ENCODE data around the gene TTN. TPM values are rescaled to one million over a fixed set of nuclear protein-coding genes. Genes with fewer than 3 reads are reported as not detected.

Gene TTN
- total RNA-seq, 6 donors from 2014 or later: 13.8 to 895 (median 119) TPM

DNA sequence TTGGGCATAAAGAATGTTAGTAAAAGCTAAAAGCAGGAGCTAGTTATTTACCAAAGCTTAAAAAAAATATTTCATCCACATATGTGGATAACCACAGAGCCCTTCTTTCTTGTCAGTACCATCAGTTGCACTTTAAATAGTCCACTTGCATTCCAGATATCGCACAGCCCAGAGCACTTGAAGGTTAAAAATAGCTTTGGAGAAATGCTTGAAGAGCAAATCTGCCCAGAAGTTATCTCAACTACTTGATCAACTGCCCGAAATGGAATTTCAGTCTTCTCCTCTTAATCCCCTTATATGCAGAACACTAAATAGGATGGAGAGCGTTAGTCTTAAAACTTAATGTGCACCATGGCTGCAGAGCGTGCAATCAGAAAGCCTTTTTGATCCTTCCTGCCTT is 178.6 kb downstream of the TTN start:
- DNase-seq: no peak
- TF ChIP-seq POLR2AphosphoS5 (IDR thresholded peaks at IDR 0.05): no peak
- no peak for TF ChIP-seq EP300 (IDR thresholded peaks at IDR 0.05)
- TF ChIP-seq POLR2A (IDR thresholded peaks at IDR 0.05): no peak
- TF ChIP-seq, protein P1, sequence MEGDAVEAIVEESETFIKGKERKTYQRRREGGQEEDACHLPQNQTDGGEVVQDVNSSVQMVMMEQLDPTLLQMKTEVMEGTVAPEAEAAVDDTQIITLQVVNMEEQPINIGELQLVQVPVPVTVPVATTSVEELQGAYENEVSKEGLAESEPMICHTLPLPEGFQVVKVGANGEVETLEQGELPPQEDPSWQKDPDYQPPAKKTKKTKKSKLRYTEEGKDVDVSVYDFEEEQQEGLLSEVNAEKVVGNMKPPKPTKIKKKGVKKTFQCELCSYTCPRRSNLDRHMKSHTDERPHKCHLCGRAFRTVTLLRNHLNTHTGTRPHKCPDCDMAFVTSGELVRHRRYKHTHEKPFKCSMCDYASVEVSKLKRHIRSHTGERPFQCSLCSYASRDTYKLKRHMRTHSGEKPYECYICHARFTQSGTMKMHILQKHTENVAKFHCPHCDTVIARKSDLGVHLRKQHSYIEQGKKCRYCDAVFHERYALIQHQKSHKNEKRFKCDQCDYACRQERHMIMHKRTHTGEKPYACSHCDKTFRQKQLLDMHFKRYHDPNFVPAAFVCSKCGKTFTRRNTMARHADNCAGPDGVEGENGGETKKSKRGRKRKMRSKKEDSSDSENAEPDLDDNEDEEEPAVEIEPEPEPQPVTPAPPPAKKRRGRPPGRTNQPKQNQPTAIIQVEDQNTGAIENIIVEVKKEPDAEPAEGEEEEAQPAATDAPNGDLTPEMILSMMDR (IDR thresholded peaks at IDR 0.05): no peak
- no peak overlapping the region for H3K27ac ChIP-seq

DNA sequence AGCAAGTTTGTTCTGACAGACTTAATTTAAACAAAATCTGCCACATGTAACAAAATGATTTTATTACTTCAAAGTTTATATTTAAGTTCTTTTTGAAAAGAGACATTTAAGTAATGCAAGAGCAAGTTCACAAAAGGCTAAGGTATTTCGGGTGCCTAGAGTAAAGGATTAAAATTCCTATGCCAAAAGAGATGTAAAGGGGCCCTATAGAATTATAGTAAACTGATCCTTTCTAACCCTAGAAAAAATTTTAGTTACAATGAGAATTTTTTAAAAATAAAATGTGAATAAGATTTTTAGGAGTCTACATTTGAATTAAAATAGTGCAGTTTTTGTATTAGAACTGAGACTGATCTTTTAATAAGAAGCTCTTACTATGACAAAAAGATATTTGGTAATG is 179.8 kb downstream of the TTN start:
- DNase-seq (no peak), ATAC-seq (ENCODE audit: low FRiP score in 2 of 2) (no peak)
- no peaks in the 10 kb centered on the region for H3K27me3 ChIP-seq
- 68 to 78% methylated on average over 1 of the region's 1 CpG for WGBS, 2 donors
- no peaks in the 10 kb centered on the region for H3K9me3 ChIP-seq
- peaks cover 0 to 3% (median 0%) of the 10 kb centered on the region in 4 donors for H3K36me3 ChIP-seq
- H3K27ac ChIP-seq: no peak overlapping the region
- no peak for TF ChIP-seq POLR2A (IDR thresholded peaks at IDR 0.05)
- TF ChIP-seq EP300 (IDR thresholded peaks at IDR 0.05): no peak
- no peaks in the 10 kb centered on the region for H3K4me1 ChIP-seq
- no peak overlapping the region for H3K4me3 ChIP-seq

More for the DNA sequence above, 178.6 kb downstream of the TTN start:
- WGBS, 2 donors: 57 to 74% methylated on average over 4 of the region's 4 CpGs
- Histone ChIP-seq H3K36me3 (peaks cover 0 to 3% (median 0%) of the 10 kb centered on the region in 4 donors), H3K4me3 (no peak overlapping the region), H3K9me3 (no peaks in the 10 kb centered on the region), H3K4me1 (no peaks in the 10 kb centered on the region), H3K27me3 (no peaks in the 10 kb centered on the region)
- ATAC-seq (ENCODE audit: low FRiP score in 2 of 2): no peak

DNA sequence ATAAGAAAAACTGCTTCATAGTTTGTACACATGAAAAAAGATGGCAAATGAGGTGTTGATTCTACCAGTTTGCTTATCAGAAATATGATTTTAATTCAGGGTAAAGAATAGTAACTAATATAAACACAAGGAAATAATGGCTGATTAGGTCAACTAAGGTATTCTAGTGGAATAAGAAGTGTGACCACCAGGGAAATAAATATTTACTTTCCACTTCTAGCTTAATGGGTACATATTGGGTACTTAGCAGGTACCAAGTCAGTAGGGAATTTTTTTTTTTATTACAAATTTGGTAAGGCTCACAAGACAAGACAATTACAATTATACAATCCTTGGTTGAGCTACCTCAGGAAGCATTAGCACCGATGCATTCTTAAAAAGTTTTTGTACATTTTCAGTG is 191.3 kb downstream of the TTN start:
- Histone ChIP-seq H3K4me1 (no peaks in the 10 kb centered on the region), H3K36me3 (peaks cover 0 to 15% (median 8%) of the 10 kb centered on the region in 4 donors), H3K27me3 (no peaks in the 10 kb centered on the region), H3K9me3 (no peaks in the 10 kb centered on the region), H3K4me3 (no peak overlapping the region), H3K27ac (no peak overlapping the region)
- ATAC-seq (ENCODE audit: low FRiP score in 2 of 2) (no peak), DNase-seq (no peak)
- TF ChIP-seq EP300 (IDR thresholded peaks at IDR 0.05) (no peak), POLR2AphosphoS5 (IDR thresholded peaks at IDR 0.05) (no peak), POLR2A (IDR thresholded peaks at IDR 0.05) (no peak)
- TF ChIP-seq, protein P1 (IDR thresholded peaks at IDR 0.05): no peak
- WGBS, 2 donors: 78 to 83% methylated on average over 1 of the region's 1 CpG

DNA sequence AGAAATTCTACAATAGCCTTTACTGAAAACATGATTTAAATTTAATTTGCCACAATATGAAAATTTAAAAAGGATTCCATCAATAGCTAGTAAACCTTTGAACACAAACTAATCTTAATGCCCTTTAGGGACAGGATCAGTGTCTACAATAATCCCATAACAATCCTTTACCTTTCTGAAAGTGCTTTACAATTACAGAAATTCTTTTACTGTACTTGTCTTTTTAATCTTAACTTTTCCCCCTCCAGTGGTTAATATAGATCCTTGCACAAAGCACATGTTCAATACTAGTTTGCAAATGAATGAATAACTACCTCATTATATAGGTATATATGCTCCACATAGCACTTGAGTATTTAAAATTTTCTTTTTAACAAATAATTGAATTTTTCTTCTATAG is 204.3 kb downstream of the TTN start:
- no peaks in the 10 kb centered on the region for H3K4me1 ChIP-seq
- no peak for TF ChIP-seq POLR2A (IDR thresholded peaks at IDR 0.05)
- TF ChIP-seq, protein P1 (IDR thresholded peaks at IDR 0.05): no peak
- TF ChIP-seq POLR2AphosphoS5 (IDR thresholded peaks at IDR 0.05): no peak
- no peak for TF ChIP-seq EP300 (IDR thresholded peaks at IDR 0.05)
- H3K36me3 ChIP-seq: peaks cover 9 to 71% (median 33%) of the 10 kb centered on the region in 4 donors
- DNase-seq: no peak
- ATAC-seq (ENCODE audit: low FRiP score in 2 of 2): no peak
- no peak overlapping the region for H3K4me3 ChIP-seq
- no peaks in the 10 kb centered on the region for H3K9me3 ChIP-seq
- no peaks in the 10 kb centered on the region for H3K27me3 ChIP-seq
- H3K27ac ChIP-seq: no peak overlapping the region

DNA sequence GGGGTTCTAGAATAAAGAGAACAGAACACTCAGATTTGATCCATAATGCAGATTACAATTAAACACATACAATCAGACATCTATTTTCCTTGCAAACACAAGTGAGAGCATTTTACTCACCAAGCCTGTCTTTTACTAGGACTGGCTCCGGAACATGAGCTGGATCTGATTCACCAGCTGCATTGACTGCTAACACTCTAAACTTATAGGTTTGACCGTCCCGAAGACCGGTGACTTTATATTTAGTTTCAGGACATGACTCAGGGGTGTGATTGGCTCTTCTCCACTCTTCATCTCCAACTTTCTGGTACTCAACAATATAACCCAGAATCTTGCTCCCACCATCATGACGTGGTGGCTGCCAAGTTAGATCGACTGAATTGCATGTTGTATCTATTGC is 214.6 kb downstream of the TTN start:
- WGBS, 2 donors: 98% methylated on average over 6 of the region's 6 CpGs
- no peaks in the 10 kb centered on the region for H3K4me1 ChIP-seq

More for the DNA sequence above, 214.6 kb downstream of the TTN start:
- Histone ChIP-seq H3K27ac (no peak overlapping the region), H3K4me3 (no peak overlapping the region), H3K27me3 (no peaks in the 10 kb centered on the region), H3K9me3 (no peaks in the 10 kb centered on the region), H3K36me3 (peaks cover 0 to 38% (median 15%) of the 10 kb centered on the region in 4 donors)
- TF ChIP-seq, protein P1 (IDR thresholded peaks at IDR 0.05): no peak
- no peak for TF ChIP-seq POLR2AphosphoS5 (IDR thresholded peaks at IDR 0.05)
- TF ChIP-seq POLR2A (IDR thresholded peaks at IDR 0.05): no peak
- no peak for TF ChIP-seq EP300 (IDR thresholded peaks at IDR 0.05)
- no peak for DNase-seq
- no peak for ATAC-seq (ENCODE audit: low FRiP score in 2 of 2)

Data from upper lobe of left lung (tissue), 6 donors.